Globus pallidus (tissue), 1 donor: ENCODE measurements around the gene FLNC.

Experiments used
- DNase-seq: peaks from one replicate; pipeline ENCODE4 v3.0.0-alpha.2; 2015; ENCODE audit warnings: low spot score

Gene FLNC

DNA sequence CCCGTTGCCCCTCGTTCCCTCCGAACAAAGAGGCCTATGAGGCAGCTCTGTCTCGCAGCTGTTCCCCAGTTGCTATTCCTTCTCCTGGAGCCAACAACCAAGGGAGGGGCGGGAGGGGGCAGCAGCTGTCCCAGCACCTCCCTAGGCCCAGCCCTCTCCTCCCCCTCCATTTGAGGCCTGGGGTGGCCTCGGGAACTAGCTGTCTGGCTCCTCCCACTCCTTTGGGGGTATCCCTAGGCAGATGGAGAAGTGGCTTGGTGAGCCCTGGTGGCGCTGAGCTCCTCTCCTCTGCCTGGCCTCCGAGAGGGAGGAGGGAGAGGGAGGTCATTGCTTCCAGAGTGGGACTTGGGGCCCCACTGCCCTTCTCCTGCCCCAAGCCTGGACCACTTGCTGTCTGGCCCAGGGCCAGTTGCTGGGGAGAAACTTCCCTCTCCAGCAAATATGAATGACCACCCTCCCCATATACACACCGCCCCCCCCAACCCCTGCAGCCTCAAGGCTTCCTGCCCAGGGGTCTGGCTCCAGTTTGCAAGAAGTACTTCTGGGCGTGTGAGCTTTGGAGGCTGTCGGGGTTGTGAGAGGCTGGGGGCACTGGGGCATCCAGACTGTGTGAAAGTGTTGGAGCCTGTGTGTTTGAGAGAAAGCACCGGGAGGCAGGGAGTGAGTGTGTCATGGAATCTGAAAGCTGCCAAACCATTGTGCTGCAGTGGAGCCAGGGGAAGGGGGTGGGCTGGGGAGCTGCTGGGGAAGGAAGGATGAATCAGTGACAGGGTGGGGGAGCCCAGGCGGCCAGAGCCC is 3.1 kb downstream of the FLNC start:
- peak; percentile 92 for DNase-seq

DNA sequence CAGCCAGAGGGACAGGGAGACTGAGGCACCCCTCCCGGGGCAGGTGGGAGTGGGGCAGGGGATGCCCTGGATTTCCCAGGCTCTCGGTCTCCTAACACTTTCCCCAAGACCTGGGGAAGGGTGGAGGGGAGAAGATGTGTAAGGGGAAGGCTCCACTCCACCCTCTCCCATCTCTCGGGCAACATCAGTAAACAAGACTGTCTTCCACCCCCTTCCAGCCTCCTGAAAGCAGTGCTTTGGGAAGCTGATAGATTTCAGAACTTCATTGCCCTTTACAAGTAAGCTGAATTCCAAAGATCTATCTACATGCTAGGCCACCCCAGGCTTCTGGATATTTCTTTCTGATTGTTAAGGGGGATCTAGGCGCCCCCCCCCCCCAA is 3.7 kb downstream of the FLNC start:
- no peak for DNase-seq

DNA sequence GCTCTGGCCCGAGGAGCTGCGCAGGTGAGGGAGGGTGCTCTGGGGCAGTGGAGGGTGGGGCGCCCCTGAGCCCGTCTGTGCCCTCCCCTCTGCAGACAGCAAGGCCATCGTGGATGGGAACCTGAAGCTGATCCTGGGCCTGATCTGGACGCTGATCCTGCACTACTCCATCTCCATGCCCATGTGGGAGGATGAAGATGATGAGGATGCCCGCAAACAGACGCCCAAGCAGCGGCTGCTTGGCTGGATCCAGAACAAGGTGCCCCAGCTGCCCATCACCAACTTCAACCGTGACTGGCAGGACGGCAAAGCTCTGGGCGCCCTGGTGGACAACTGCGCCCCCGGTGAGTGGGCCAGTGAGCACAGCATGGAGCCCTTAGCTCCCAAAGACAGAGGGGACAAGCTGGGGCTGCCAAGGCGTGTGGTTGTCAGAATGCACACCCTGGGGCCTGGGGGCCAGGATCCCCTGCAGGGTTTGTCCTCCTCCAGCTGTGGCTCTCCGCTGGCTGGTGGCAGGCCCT is 5.1 kb downstream of the FLNC start:
- no peak for DNase-seq

DNA sequence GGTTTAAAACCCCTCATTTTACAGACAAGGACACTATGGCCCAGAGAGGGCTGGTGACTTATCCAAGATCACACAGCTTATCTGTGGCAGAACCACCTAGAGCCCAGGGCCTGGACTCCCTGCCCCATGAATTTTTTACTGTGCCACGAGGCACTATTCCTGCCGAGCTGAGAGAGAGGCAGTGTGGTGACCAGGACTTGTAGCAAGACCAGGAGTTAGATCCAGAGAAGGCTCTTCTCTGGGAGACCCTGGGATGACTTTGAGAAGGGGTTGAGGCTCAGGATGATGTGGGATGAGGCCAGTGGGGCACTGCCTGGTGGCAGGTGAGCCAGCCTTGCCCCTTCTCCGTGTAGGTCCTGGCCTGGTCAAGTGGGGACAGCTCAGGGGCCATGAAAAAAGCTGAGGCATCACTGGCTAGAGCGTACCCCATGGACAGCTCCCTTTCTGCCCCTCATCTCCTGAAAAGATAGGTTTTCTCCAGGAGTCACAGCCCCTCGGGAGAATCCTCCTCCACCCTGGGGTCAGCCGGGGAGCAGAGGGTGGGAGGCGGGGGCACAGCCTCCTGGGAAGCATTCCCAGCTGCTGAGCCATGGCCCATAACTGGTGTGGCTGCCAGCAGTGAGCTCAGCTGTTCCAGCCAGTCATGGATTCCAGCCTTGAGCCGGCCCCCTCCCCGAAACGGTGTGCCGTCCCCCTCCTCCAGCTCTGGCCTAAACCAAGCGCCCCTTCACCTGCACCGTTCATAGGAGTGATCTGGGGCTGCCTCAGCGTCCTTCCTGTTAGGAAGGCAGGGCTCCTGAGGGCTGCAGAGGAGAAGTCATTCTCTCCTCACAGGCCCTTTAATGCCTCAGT is 5.8 kb downstream of the FLNC start:
- DNase-seq, result peak; percentile 76

DNA sequence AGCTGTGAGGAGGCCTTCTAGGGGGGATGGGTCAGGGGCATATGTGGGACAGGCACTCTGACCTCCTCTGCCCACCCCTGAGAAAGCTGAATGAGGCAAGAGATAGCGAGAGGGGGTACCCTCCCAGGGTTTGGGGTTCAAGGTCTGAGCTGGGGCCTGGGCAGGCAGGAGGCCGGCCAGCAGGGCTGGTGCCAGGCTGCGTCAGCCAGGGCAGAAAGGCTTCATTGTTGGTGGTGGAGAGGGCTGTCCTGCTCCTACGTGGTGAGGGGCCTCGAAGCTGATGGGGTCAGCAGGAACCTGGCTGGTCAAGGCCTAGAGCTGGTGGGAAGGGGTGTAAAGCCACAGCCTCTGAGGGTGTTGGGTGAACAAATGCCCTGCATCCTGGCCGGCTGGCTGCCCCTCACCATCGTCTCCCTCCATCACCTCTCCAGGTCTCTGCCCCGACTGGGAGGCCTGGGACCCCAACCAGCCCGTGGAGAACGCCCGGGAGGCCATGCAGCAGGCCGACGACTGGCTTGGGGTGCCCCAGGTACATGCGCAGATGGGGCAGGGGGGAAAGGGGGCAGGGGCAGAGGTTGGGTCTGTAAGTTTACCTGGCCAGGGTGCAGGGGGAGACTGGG is 6.6 kb downstream of the FLNC start:
- DNase-seq, result peak; percentile 87

DNA sequence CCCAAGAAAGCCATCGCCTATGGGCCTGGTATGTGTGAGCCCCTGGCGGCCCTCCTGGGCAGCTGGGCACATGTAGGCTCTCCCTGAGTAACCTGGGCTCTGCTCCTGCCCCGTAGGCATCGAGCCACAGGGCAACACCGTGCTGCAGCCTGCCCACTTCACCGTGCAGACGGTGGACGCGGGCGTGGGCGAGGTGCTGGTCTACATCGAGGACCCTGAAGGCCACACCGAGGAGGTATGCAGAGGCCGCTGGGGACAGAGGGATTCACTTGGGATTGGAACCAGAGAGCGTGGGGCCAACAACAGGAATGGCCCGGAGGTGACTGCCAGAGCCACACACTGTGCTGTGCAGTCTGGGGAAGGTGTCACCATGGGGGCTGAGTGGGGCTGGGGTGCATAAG is 7.3 kb downstream of the FLNC start:
- no peak for DNase-seq

DNA sequence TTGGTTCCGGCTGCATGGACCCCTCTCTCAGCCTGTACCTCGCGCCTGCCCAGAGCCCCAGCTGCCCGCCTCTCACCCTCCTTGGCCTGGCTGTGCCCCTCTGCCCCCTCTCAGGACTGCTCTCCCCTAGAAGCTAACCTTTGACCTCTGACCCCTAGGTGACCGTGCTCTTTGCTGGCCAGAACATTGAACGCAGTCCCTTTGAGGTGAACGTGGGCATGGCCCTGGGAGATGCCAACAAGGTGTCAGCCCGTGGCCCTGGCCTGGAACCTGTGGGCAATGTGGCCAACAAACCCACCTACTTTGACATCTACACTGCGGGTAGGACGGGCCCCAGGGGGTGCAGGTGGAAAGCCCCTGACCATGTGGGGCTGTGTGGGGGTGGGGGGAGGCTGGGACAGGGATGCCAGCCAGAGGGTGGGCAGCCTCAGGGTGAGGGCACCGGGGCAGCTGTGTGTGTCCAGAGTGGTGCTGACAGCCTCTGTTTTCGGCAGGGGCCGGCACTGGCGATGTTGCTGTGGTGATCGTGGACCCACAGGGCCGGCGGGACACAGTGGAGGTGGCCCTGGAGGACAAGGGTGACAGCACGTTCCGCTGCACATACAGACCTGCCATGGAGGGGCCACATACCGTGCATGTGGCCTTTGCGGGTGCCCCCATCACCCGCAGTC is 8.0 kb downstream of the FLNC start:
- DNase-seq, result no peak

DNA sequence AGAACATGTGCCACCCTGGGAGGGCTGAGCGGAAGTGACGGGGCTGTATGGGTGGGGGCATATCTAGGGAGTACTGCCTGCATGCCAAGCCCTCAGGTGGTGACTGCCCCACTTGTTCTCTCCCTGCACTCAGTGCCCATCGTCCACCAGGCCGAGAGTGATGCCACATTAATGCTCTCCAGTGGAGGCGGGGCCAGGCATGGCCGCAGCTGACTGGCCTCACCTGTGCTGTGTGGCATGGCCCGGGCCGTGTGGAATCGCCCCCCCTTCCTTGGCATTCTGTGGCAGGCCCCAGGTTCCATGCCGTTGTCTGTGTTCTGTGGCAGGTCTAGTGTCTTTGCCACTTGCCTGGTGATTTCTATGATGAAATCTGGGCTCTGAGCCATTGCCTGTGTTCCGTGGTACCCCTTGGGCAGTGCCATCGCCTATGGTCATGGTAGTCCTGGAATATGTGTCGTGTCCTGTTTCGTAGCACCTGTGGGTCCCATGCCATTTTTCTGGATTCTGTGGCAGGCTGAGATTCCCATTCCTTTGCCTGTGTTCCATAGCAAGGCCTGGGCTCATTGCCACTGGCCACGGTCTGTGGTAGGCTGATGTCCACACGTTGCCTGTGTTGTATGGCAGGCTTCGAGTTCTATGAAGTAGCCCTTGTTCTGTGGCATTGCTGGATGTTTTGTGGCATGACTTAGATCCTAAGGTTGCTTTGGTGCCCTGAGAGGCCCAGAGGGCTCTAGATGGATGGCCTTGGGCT is 8.9 kb downstream of the FLNC start:
- DNase-seq, result peak; percentile 35

DNA sequence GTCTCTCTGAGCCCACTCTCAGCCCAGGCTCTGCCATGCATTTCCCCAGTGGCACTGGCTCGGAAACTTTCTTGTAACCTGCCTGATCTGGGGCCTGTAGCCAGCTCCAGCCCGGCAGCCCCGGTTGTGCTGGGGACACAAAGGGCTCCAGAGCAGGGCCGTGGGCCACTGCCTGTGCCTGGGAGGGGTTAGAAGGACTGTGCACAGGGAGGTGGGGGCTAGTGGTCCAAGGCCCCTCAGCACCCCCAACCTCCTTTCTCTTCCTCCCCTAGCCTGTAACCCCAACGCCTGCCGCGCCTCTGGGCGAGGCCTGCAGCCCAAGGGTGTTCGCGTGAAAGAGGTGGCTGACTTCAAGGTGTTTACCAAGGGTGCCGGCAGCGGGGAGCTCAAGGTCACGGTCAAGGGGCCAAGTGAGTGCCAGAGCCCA is 9.6 kb downstream of the FLNC start:
- no peak for DNase-seq

DNA sequence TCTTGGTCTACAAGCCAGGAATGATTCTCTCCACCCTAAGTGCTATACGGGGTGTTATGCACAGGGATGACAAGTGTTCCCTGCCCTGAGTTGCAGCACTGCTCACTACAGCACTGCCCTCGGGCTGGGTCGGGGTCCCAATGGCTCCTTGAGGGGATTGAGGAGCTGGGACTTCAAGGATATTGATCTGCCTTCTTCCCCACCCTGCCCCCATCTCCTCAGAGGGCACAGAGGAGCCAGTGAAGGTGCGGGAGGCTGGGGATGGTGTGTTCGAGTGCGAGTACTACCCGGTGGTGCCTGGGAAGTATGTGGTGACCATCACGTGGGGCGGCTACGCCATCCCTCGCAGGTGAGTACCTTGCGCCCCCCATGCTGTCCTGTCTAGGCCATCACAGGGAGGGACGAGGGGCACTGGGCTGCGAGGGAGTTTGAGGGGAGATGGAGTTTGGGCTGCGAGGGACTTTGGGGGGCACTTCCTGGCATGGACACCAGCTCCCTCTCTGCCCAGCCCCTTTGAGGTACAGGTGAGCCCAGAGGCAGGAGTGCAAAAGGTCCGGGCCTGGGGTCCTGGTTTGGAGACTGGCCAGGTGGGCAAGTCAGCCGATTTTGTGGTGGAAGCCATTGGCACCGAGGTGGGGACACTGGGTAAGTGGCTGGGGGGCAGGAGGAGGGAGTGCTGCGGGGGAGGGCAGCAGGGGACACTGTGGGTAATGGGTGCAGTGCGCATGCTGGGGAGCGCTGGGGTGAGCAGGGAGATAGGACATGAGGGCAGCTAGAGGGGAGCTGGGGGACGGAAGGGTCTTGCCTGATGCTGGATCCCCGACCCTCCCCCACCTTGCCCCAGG is 10.3 kb downstream of the FLNC start:
- DNase-seq, result no peak

DNA sequence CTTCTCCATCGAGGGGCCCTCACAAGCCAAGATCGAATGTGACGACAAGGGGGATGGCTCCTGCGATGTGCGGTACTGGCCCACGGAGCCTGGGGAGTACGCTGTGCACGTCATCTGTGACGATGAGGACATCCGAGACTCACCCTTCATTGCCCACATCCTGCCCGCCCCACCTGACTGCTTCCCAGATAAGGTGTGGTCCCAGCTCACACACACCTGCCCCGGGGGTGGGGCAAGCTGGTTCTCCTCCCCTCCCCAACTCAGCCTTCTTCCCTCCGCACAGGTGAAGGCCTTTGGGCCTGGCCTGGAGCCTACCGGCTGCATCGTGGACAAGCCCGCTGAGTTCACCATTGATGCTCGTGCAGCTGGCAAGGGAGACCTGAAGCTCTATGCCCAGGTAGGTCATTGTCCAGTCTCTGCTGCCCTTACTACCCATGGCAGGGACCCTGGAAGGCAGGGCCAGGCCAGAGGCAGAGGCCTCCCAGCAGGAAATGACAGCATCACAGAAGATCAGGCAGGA is 11.0 kb downstream of the FLNC start:
- no peak for DNase-seq

DNA sequence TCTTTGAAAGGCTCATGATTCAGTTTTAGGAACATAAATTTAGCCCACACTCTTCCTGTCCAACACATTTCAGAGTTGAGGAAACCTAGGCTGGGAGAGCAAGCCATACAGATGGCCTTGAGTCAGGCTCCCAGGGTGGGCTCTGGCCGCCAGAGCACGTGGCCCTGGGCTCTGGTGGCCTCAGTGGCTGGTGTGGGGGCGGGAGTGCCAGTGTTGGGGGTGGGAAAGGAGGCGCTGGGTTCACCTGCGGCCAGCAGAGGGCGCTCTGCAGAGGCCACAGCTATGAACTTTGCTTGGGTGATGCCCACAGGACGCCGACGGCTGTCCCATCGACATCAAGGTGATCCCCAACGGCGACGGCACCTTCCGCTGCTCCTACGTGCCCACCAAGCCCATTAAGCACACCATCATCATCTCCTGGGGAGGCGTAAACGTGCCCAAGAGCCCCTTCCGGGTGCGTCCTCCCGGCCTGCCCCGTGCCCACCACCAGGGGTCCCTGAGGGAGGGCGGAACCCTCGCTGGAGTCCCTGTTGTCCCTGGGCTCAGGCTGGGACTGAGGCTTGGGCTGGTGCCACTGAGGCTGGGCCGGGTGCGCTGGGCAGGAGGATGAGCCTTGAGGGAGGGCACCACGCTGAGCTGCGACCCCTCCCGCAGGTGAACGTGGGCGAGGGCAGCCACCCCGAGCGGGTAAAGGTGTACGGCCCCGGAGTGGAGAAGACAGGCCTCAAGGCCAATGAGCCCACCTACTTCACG is 11.9 kb downstream of the FLNC start:
- DNase-seq, result no peak

DNA sequence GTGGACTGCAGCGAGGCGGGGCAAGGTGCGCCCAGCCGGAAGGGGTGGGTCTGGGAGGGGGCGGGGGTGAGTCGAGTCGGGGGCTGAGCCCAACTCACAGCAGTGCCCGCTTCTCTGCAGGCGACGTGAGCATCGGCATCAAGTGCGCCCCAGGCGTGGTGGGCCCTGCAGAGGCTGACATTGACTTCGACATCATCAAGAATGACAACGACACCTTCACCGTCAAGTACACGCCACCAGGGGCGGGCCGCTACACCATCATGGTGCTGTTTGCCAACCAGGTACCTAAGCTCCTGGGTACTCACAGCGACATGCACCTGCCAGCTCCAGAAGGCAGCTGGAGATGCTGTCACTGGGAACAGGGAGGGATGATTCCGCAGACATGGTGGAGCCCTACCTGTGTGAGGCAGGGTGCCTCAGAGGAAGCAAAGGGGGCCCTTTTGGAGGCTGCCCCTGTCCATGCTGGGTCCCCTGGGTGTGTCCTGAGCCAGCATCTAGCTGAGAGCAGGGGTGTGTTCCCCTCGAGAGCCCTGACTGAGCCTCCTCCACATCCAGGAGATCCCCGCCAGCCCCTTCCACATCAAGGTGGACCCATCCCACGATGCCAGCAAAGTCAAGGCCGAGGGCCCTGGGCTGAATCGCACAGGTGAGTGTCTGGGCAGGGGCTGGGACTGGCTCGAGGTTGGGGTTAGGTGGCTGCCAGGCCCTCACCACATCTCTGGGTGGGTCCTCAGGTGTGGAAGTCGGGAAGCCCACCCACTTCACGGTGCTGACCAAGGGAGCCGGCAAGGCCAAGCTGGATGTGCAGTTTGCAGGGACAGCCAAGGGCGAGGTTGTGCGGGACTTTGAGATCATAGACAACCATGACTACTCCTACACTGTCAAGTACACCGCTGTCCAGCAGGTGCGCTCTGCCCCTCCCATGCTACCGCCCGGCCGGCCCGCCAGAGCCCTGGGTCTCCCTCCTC is 12.8 kb downstream of the FLNC start:
- DNase-seq, result no peak

DNA sequence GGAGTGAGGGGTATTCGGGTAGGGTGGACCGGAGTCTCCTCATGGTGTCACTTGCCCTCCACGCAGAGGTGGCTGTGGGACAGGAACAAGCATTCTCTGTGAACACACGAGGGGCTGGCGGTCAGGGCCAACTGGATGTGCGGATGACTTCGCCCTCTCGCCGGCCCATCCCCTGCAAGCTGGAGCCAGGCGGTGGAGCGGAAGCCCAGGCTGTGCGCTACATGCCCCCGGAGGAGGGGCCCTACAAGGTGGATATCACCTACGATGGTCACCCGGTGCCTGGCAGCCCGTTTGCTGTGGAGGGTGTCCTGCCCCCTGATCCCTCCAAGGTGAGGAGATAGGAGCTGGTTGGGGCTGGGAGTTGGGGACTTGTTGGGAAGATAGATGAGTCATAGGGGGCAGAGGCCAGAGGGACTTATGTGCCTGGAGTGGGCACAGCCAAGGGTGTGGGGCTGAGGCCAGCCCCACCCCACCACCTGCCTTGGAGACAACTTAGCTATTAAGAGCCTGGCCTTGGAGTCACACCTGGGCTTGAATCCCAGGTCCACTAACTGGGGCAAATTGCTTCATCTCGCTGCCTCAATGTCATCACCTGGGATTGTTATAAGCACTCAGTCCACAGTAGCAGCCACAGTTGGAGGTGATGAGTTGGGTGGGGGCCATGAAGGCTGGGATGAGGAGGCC is 13.9 kb downstream of the FLNC start:
- no peak for DNase-seq

DNA sequence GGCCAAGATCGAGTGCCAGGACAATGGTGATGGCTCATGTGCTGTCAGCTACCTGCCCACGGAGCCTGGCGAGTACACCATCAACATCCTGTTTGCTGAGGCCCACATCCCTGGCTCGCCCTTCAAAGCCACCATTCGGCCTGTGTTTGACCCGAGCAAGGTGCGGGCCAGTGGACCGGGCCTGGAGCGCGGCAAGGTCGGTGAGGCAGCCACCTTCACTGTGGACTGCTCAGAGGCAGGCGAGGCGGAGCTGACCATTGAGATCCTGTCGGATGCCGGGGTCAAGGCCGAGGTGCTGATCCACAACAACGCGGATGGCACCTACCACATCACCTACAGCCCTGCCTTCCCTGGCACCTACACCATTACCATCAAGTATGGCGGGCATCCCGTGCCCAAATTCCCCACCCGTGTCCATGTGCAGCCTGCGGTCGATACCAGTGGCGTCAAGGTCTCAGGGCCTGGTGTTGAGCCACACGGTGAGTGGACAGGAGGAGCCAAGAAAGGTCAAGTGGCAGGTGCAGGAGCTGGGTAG is 14.6 kb downstream of the FLNC start:
- DNase-seq, result no peak

DNA sequence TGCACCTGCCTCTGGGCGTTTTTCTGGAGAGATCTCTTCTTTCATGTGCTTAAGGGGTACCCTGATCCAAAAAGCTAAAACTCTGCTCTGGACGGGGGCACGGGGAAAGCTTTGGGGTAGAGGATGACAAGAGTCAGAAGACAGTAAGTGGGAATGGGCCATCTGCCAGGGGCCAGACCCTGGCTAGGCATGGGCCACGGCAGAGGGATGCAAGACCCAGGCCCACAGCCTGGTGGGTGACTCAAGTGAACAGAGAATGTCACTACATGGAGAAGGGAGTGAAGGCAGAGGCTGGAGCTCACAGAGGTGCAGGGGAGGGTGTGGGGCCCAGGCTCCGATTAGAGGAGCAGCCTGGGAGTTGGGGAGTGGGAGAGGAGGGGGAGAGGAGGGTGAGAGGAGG is 15.3 kb downstream of the FLNC start:
- DNase-seq, result no peak

DNA sequence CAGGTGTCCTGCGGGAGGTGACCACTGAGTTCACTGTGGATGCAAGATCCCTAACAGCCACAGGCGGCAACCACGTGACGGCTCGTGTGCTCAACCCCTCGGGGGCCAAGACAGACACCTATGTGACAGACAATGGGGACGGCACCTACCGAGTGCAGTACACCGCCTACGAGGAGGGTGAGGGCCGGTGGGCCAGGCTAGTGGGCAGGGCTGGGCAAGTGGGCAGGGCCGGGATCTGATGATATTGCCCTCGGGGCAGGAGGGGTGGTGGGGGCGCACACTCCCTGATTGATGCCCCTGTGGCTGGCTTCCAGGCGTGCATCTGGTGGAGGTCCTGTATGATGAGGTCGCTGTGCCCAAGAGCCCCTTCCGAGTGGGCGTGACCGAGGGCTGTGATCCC is 15.8 kb downstream of the FLNC start:
- no peak for DNase-seq
